GM18505 (cell line): ENCODE data around the gene PGBD5.

Experiments
- ATAC-seq: cut with Tn5 transposase; IDR thresholded peaks from one replicate; pipeline ENCODE4 v1.9.1; 2021; ENCODE audit not compliant: unreplicated experiment
- POLR2A ChIP-seq: IDR thresholded peaks from 4 replicates; pipeline ENCODE4 v1.6.1; 2011; ENCODE audit warnings: borderline replicate concordance; ENCODE audit not compliant: insufficient read depth, insufficient read length; ENCODE audit errors: extremely low read depth

PGBD5 gene

GRCh38 chr1:230383425-230383824, 42.7 kb downstream of the PGBD5 start:
- TF ChIP-seq POLR2A: no peak
- ATAC-seq: no peak

GRCh38 chr1:230382001-230382491, 44.1 kb downstream of the PGBD5 start:
- ATAC-seq: no peak
- no peak for TF ChIP-seq POLR2A

- no peak for ATAC-seq
- TF ChIP-seq POLR2A: no peak
Observed at GRCh38 chr1:230381585-230381984, 44.5 kb downstream of the PGBD5 start.

GRCh38 chr1:230381049-230381467, 45.1 kb downstream of the PGBD5 start:
- TF ChIP-seq POLR2A: no peak
- ATAC-seq: no peak

- TF ChIP-seq POLR2A: no peak
- no peak for ATAC-seq
Observed at GRCh38 chr1:230379928-230380327, 46.2 kb downstream of the PGBD5 start.

- ATAC-seq: no peak
- TF ChIP-seq POLR2A: no peak
Observed at GRCh38 chr1:230379462-230379861, 46.7 kb downstream of the PGBD5 start.

GRCh38 chr1:230377851-230378250, 48.3 kb downstream of the PGBD5 start:
- TF ChIP-seq POLR2A: no peak
- no peak for ATAC-seq

GRCh38 chr1:230377324-230377723, 48.8 kb downstream of the PGBD5 start:
- no peak for TF ChIP-seq POLR2A

GRCh38 chr1:230376296-230376695, 49.8 kb downstream of the PGBD5 start:
- no peak for TF ChIP-seq POLR2A
- no peak for ATAC-seq

More at GRCh38 chr1:230377324-230377723, 48.8 kb downstream of the PGBD5 start:
- no peak for ATAC-seq

- no peak for TF ChIP-seq POLR2A
- ATAC-seq: no peak
Observed at GRCh38 chr1:230375780-230376179, 50.4 kb downstream of the PGBD5 start.

- TF ChIP-seq POLR2A: no peak
- ATAC-seq: no peak
Observed at GRCh38 chr1:230375147-230375546, 51.0 kb downstream of the PGBD5 start.

GRCh38 chr1:230371923-230372703, 54.0 kb downstream of the PGBD5 start:
- no peak for ATAC-seq
- TF ChIP-seq POLR2A: no peak

- no peak for TF ChIP-seq POLR2A
- no peak for ATAC-seq
Observed at GRCh38 chr1:230370109-230370508, 56.0 kb downstream of the PGBD5 start.

- TF ChIP-seq POLR2A: no peak
- ATAC-seq: no peak
Observed at GRCh38 chr1:230368871-230369270, 57.3 kb downstream of the PGBD5 start.

- no peak for TF ChIP-seq POLR2A
Observed at GRCh38 chr1:230368363-230368762, 57.8 kb downstream of the PGBD5 start.

GRCh38 chr1:230366504-230366915, 59.6 kb downstream of the PGBD5 start:
- ATAC-seq: no peak
- TF ChIP-seq POLR2A: no peak

More at GRCh38 chr1:230368363-230368762, 57.8 kb downstream of the PGBD5 start:
- ATAC-seq: no peak
